ENCODE data around the gene CPN2. TPM values are rescaled to one million over a fixed set of nuclear protein-coding genes. Genes with fewer than 3 reads are reported as not detected.

Gene CPN2
- total and polyA plus RNA-seq, 7 donors: 0.03 to 0.13 TPM; not detected in 5

GRCh38 chr3:194333981-194334320 lies 17.2 kb downstream of the CPN2 start:
- Histone ChIP-seq H3K36me3 (ENCODE audit: insufficient read depth in 1 of 2, low read depth in 1 of 2) (no peaks in the 10 kb centered on the region), H3K4me1 (peaks cover 6% of the 10 kb centered on the region), H3K4me3 (peak overlapping the region; percentile 65), H3K27ac (no peak overlapping the region), H3K27me3 (ENCODE audit: insufficient read depth in 3 of 3, low read length in 2 of 3) (no peaks in the 10 kb centered on the region), H3K9me3 (no peaks in the 10 kb centered on the region)
- WGBS, 3 donors: 31 to 32% (median 32%) methylated on average over 15 of the region's 15 CpGs
- TF ChIP-seq CTCF (IDR thresholded peaks at IDR 0.05): no peak
- intact Hi-C loops (cut with DNase I): loop anchor here (2.0 to 10.0 kb wide), 3 partner anchors 71 to 263 kb away; no protein-coding TSS in a partner anchor
- DNase-seq: no peak
- ATAC-seq: no peak

- intact Hi-C loops (cut with DNase I): loop anchor here (2.0 to 10.0 kb wide), 3 partner anchors 71 to 264 kb away; no protein-coding TSS in a partner anchor
- 4 to 6% (median 5%) methylated on average over 64 to 69 of the region's 69 CpGs for WGBS, 3 donors
These were observed 17.7 kb downstream of the CPN2 start for GRCh38 chr3:194333212-194333980.

GRCh38 chr3:194332858-194333211 lies 18.3 kb downstream of the CPN2 start:
- Histone ChIP-seq H3K27me3 (ENCODE audit: insufficient read depth in 3 of 3, low read length in 2 of 3) (no peaks in the 10 kb centered on the region), H3K9me3 (no peaks in the 10 kb centered on the region), H3K4me1 (peaks cover 10% of the 10 kb centered on the region), H3K4me3 (no peak overlapping the region), H3K36me3 (ENCODE audit: insufficient read depth in 1 of 2, low read depth in 1 of 2) (no peaks in the 10 kb centered on the region), H3K27ac (no peak overlapping the region)
- no peak for ATAC-seq
- no peak for DNase-seq
- intact Hi-C loops (cut with DNase I): loop anchor here (2.0 to 10.0 kb wide), 3 partner anchors 72 to 264 kb away; no protein-coding TSS in a partner anchor
- WGBS, 3 donors: 91 to 94% (median 92%) methylated on average over 7 of the region's 7 CpGs
- TF ChIP-seq CTCF (IDR thresholded peaks at IDR 0.05): no peak

More at GRCh38 chr3:194333212-194333980, 17.7 kb downstream of the CPN2 start:
- Histone ChIP-seq H3K27ac (no peak overlapping the region), H3K4me1 (peaks cover 10% of the 10 kb centered on the region), H3K36me3 (ENCODE audit: insufficient read depth in 1 of 2, low read depth in 1 of 2) (no peaks in the 10 kb centered on the region), H3K9me3 (no peaks in the 10 kb centered on the region), H3K27me3 (ENCODE audit: insufficient read depth in 3 of 3, low read length in 2 of 3) (no peaks in the 10 kb centered on the region), H3K4me3 (peak overlapping the region; percentile 65)
- DNase-seq (peak; percentile 85 to 93), ATAC-seq (peak; percentile 85 to 98 (median 92))
- TF ChIP-seq CTCF (IDR thresholded peaks at IDR 0.05): peak; percentile 100

GRCh38 chr3:194330579-194330978 lies 20.5 kb downstream of the CPN2 start:
- peaks cover 10% of the 10 kb centered on the region for H3K4me1 ChIP-seq
- ATAC-seq: no peak
- 46 to 70% (median 59%) methylated on average over 4 of the region's 4 CpGs for WGBS, 3 donors
- DNase-seq: no peak
- intact Hi-C loops (cut with DNase I): loop anchor here (5.0 to 10.0 kb wide), 2 partner anchors 264 to 267 kb away; no protein-coding TSS in a partner anchor
- no peaks in the 10 kb centered on the region for H3K27me3 ChIP-seq (ENCODE audit: insufficient read depth in 3 of 3, low read length in 2 of 3)
- no peak overlapping the region for H3K4me3 ChIP-seq
- no peaks in the 10 kb centered on the region for H3K36me3 ChIP-seq (ENCODE audit: insufficient read depth in 1 of 2, low read depth in 1 of 2)
- H3K9me3 ChIP-seq: no peaks in the 10 kb centered on the region
- no peak overlapping the region for H3K27ac ChIP-seq
- TF ChIP-seq CTCF (IDR thresholded peaks at IDR 0.05): no peak

Measured in psoas muscle (tissue), 8 donors.